ENCODE results near the gene PPP1R9B.

The PPP1R9B gene

DNA sequence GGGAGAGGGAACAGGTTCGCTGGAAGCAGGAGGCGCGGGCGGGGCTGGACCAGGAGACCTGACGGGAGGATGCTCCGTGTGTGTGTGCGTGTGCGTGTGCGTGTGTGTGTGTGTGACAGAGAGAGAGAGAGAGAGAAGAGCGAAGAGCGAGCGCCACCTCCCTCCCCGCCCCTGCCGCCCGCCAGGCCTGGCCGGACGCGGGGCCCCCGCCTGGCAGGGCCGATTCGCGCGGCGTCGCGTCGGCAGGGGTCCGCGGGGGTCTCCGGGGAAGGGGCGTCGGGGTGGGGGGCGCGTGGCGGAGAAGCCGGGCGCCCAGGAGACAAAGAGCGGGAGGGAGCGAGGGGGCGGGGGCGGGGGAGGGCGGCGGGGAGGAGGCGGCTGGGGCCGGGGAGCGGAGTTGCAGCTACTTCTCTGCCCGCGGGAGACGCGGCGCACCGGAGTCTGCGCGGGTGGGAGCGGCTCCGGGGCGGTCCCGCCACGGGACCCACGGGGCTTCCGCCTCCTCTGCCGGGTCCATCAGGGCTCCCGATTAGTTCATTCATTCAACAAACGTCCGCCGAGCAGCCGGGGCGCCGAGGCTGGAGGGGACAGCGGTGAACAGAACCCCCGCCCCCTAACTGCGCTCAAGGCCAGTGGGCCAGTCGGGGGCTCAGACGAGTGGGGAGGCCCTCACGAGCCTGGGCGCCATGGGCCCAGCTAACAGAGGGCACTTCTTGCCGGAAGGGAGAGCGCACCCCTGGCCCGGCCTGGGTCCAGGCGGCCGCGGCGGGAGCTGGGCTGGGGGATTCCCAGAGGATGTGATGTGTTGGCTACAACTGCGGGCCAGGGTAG, 20.5 kb downstream of the PPP1R9B start, which contains the start of gene SAMD14:
Gene SAMD14 (minus strand): TSS at position 433 of the 831 bp plus-strand sequence. CDS start 5,201 bp downstream, outside the sequence.
- DNase-seq, result peak in 17 of 56 donors; percentile 15 to 61 (median 33)

GRCh38 chr17:50129353-50129727, 21.1 kb downstream of the PPP1R9B start:
- DNase-seq, result peak in 1 of 56 donors; percentile 40

DNA sequence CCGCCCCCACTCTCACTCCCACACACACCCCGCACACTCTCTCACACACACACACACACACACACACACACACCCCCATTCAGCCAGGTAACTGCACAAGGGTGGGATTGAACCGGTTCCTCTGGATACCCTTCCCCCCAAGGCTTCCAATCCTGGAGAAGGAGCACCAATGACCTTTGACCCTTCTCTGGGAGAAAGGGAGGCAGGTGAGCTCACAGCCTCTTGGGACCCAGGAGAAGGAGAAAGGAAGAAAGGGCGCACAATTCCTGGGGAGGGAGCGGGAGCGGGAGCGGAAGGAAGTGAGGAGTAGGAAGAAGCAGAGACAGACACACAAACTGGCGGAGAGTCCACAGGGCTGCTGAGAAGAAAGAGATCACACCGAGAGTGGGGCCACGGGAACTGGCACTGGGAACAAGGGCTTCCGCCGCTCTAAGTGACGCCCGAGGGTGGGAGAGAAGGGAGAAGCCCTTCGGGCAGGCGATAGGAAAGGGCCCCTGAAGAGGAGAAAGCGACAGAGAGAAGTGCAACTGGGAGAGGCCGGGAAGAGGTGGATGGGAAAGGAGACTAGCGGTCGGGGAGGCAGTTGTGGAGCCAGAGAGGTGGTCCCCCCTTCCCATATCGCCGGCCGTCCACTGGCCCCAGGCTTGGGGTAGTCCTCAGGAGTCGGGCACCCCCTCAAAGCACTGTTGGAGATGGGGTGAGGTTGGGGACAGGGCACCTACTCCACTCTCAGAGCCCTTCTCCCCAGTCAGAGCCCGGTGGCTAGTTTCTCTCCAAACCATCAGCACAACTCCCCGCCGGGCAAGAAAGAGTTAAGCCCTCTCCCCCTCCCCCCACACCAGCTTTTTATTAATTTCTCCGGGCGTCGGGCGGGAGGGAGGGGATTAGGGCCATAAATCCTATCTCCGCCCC, 21.8 kb downstream of the PPP1R9B start:
- DNase-seq, result peak in 9 of 56 donors; percentile 15 to 42 (median 24)

GRCh38 chr17:50127697-50128361, 22.6 kb downstream of the PPP1R9B start:
- DNase-seq, result no peak

DNA sequence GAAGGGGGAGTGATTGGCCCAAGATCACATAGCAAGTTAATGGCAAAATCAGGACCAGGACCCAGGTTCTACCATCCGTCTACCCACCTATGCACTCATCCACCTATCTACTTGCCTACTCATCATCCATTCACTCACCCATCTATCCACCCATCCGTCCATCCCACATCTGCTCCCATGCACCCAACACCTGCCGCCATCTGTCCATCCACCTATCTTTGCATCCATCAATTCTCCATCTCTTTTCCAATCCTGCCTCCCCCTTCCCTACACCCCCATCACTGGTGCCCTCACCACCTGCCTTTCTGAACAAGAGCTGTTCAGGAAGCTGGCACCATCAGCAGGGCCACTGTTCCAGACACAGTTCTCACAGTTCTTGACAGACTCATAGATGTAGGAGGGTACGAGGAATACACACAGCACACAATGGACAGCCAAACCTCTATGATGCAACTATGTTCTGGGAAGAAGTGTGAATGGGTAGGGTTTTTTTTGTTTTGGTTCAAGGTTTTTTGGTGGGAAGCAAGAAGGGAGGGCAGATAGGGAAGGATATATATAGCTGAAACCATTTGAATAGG, 25.0 kb downstream of the PPP1R9B start:
- no peak for DNase-seq

GRCh38 chr17:50123649-50124349, 26.7 kb downstream of the PPP1R9B start:
- peak in 7 of 56 donors; percentile 6 to 40 (median 12) for DNase-seq

DNA sequence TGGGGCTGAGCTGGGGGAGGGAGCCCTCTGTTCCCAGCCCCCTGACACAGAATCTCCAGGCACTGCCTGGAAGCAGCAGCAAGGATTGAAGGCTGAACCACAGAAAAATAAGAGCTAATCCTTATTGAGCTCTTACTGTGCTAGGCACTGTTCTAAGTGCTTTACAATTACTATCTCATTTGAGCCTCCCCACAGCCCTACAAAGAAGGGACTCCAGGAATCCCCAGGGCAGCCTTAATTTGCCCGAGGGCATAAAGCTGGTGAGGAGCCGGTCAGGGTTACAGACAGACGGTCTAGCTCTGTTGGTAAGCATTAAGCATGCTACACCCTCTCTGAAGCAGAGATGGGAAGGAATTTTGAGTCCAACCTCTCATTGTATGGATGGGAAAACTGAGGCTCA, 27.5 kb downstream of the PPP1R9B start:
- DNase-seq, result no peak

GRCh38 chr17:50120475-50121253, 29.8 kb downstream of the PPP1R9B start:
- DNase-seq, result no peak

DNA sequence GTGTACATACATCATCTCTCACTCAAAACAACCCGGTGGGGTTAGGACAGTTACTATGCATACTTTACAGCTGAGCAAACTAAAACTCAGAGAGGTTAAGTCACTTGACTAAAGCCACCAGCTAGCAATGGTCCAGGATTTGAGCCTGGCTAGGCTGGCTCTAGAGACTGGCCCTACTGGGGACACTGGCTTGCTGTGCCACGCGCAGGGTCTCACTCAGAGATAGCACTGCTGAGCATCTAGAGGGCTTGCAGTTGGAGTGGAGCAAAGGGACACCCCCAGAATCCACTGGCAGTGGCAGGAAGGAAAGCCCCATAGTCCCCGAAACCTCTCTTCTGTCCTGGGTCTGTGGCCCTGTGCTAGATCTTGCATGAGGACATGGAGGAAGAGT, 31.7 kb downstream of the PPP1R9B start:
- DNase-seq, result no peak

DNA sequence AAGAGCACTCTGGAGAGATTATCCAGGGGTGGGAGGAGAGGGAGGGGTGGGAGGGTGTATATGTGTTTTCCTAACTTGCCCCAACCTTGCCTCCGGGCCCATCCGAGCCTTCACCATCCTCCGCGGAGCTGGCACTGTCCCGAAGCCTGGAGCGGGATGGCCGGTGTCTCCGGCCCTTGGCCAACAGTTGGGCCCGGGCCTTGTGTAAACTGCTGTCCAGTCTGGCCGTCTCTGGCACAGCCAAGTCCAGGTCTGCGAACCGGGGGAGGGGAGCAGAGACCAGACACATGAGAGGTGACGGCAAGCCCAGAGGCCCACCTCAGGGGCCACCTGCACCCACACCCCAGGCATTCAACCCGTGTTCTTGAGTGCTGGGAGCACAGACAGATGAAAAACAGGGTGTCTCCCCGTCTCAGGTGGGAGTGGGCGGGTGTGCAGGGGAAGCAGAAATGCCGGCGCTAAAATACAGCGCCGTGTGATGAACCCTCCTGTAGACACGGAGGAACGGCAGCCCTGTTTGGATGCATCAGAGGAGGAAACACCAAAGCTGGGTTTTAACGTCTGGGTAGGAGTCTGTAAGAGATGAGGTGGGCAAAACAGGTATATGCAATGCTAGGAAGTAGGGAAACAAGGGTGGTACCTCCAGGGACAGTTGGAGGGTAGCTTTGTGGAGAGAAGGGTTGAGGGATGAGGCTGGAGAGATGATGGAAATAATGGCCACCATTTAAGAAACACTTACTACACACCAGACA, 32.2 kb downstream of the PPP1R9B start:
- peak in 13 of 56 donors; percentile 16 to 69 (median 29) for DNase-seq

GRCh38 chr17:50117202-50118051, 33.0 kb downstream of the PPP1R9B start:
- DNase-seq, result peak in 10 of 56 donors; percentile 16 to 64 (median 30)

GRCh38 chr17:50115756-50116155, 34.7 kb downstream of the PPP1R9B start:
- no peak for DNase-seq

DNA sequence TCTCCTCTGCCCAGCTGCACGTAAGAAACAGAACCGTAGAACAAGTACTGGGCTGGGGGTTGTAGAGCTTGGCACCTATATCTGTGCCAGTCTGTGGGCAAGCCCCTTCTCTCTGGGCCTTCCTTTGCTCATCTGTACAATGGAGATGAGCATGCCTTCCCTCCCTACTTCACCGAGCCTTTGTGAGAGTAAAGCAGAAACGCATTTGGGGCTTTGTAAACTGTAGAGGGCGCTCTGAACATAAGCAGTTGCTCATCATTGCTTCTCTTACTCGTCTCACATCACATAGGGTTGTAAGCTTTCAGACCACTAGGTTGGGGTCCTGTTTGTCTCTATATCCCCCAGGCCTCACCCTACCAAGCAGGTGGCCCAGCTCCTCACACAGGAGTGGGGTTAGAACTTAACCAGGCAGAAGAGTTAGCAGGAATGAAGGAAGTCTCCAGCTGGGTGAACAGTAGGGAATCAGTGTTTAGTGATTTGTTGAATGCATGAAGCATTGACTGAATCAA, 35.6 kb downstream of the PPP1R9B start:
- peak in 15 of 56 donors; percentile 7 to 67 (median 31) for DNase-seq

DNA sequence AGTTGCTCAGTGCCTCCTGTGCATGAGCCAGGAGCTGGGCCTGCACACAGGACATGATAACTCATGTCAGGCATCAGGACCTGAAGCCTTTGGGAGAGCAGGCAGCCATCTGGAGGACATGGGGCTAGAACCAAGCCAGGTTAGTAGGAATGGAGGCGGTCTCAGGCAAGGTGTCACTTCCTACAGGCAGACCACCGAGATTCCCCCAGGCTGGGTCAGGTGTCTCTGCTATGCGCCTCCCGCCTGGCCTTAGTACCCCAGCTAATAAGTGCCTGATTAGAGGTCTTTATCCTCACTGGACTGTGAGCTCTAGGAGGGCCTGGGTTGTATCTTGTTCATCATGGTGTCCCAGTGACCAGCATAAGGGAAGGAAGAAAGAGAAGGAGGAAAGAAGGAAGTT, 36.1 kb downstream of the PPP1R9B start:
- no peak for DNase-seq

DNA sequence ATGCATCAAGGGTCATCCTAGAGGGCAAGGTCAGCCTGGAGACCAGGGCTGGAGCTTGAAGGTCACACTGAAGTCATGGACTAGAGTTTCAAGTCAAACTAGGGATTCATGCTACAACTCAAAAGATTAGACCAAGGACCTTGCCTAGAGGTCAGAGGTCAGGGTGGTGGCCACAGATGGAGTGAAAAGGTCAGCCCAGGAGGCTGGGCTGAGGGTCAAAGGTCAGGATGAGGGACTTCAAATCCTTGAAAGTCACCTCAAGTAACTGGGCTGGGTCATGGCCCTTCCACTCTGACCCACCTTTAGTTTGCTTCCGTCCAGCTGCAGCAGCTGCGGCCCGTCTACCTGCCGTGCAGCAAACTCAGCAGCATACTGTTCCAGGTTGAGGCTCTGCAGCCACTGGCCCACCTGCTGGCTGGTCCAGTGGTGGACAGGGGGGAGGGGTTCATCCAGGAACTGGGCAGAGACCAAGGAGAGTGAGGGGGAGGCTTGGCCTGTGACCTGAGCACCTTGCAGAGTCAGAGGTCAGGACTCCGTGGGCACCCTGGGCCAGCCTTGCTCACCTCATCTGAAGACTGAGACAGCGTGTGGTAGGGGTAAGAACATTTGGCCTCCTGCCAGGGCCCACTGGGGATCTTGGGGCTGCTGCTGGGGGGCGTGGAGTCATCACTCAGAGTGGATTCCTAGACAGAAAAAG, 36.7 kb downstream of the PPP1R9B start:
- peak in 1 of 56 donors; percentile 21 for DNase-seq

DNA sequence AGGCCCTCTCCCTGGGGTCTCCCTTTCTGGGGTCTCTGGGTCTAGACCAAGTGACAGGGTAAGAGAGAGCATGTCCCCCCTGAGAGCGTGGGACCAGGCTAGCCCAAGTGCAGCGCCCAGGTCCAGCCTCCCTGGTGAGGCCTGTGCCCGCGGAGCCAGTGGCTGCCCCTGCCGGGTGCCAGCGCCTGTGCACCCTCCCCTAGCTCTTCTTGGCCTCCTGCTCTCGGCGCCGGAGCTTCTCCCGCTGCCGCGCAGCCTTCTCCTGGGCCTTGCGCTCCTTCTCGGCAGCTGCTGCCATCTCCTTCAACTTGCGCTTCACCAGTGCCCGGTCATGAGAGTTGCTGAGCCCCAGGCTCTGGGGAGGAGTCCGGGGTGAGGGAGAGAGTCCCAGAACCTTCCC, 37.8 kb downstream of the PPP1R9B start:
- DNase-seq, result peak in 2 of 56 donors; percentile 16 to 20

Data from nucleus accumbens (tissue), 56 donors.